ENCODE measurements around the gene BICRA.
"Not testable (repeated sequence)": the region's sequence is repeated elsewhere in the genome, so short reads cannot be mapped to it uniquely, and the experiment has no call there.

The BICRA gene

DNA sequence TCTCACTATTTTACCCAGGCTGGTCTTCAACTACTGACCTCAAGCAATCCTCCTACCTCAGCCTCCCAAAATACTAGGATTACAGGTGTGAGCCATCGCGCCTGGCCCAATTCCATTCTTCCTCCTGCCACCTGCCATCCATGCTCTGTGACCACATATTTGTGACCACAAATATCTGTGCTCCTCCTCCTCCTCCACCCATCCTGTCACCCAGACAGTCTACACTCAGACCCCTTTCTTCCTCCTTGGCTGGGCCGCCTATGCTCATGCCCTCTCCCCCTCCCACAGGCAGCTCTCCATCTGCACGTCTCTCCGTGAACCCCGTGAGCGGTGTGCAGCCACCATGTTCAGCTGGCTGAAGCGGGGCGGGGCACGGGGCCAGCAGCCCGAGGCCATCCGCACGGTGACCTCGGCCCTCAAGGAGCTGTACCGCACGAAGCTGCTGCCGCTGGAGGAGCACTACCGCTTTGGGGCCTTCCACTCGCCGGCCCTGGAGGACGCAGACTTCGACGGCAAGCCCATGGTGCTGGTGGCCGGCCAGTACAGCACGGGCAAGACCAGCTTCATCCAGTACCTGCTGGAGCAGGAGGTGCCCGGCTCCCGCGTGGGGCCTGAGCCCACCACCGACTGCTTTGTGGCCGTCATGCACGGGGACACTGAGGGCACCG is 107.5 kb downstream of the BICRA start:
- in situ Hi-C loops (cut with HindIII; ENCODE audit: low sequenced_read_pairs), result no loop called here
- no peak overlapping the region for H3K4me3 ChIP-seq (ENCODE audit: low read depth, low read length)
- TF ChIP-seq, protein P1, sequence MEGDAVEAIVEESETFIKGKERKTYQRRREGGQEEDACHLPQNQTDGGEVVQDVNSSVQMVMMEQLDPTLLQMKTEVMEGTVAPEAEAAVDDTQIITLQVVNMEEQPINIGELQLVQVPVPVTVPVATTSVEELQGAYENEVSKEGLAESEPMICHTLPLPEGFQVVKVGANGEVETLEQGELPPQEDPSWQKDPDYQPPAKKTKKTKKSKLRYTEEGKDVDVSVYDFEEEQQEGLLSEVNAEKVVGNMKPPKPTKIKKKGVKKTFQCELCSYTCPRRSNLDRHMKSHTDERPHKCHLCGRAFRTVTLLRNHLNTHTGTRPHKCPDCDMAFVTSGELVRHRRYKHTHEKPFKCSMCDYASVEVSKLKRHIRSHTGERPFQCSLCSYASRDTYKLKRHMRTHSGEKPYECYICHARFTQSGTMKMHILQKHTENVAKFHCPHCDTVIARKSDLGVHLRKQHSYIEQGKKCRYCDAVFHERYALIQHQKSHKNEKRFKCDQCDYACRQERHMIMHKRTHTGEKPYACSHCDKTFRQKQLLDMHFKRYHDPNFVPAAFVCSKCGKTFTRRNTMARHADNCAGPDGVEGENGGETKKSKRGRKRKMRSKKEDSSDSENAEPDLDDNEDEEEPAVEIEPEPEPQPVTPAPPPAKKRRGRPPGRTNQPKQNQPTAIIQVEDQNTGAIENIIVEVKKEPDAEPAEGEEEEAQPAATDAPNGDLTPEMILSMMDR (IDR thresholded peaks at IDR 0.05; ENCODE audit: low read depth, low read length, missing control alignments), result no peak
- DNase-seq (ENCODE audit: low read depth), result no peak

DNA sequence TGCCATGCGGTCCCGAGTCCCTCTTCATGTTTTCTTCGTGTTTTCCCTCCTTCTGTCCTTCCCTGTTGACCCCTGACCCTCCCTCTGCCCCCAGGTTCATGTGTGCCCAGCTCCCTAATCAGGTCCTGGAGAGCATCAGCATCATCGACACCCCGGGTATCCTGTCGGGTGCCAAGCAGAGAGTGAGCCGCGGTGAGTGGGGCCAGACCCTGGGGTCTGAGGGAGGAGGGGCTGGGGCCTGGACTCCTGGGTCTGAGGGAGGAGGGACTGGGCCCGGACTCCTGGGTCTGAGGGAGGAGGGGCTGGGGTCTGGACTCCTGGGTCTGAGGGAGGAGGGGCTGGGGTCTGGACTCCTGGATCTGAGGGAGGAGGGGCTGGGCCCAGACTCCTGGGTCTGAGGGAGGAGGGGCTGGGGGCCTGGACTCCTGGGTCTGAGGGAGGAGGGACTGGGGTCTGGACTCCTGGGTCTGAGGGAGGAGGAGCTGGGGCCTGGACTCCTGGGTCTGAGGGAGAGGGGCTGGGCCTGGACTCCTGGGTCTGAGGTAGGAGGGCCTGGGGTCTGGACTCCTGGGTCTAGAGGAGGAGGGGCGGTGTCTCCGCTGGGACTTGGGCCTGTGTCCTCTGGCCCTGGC is 109.6 kb downstream of the BICRA start:
- in situ Hi-C loops (cut with HindIII; ENCODE audit: low sequenced_read_pairs), result not testable (repeated sequence)

DNA sequence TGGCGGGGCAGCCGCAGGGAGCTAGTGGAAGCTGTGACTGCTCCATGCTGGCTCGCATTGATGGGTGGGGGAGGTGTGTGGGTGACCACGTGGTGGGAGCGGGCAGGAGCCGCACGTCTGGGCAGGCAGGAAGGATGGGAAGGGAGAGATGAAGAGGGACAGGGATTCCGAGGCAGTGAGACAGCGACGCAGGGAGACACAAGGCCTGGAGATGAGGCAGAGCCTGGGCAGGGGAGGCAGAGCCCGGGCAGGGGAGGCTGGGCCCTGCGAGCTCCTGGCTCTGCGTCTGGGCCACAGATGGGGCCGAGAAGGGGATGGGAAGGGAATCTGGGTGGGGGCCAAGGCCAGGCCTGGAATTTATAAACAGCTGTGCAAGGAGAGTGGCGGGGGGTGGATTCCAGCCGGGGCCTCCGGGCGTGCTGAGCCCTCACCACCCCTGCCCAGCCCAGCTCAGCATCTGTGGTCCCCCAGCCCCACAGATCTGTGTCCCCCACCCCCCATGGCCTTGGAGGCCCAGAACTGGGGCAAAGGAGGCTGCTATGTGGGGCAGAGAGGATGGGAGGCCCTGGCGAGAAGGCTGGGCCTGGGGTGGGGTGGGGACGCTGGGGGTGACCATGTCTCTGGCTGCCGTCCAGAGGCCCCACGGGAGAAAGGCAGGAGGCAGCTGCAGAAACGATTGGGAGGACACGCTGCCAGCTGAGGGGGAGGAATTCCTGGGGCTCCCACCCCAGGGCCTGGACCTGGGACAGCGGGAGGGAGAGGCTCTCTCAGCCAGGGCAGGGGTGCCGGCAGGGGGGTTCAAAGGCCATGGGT is 110.3 kb downstream of the BICRA start:
- peak; percentile 84 for DNase-seq (ENCODE audit: low read depth)

More for the DNA sequence above, 109.6 kb downstream of the BICRA start:
- not testable (repeated sequence) for DNase-seq (ENCODE audit: low read depth)
- H3K4me3 ChIP-seq (ENCODE audit: low read depth, low read length), result peak overlapping the region; percentile 15

DNA sequence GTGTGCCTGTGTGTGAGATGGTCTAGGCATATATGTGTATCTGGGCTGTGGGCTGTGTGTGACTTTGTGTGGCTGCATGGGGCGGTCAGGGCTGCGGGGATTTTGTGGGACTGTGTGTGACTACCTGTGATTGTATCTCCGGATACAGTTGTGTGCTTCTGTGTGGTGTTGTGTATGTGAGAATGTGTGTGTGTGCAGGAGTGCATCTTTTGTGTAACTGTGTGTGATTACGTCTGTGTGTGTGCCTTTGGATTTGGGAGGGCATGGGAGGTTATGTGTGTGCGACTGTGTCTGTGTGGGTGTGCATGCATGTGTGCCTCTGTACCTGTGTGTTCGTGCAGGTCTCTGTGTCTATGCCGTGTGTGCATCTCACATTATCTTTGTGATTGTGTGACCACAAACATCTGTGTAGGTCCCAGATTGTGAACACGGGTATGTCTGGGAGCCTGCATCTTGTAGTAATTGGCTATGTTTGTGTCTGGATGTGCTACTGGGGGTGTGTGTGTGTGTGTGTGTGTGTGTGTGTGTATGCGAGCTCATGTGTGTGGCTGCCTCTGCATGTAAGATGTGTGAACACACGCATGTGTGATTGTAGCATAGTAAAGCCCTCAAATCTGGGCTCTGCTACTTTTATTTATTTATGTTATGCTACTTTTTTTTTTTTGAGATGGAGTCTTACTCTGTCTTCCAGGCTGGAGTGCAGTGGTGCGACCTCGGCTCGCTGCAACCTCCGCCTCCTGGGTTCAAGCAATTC is 111.9 kb downstream of the BICRA start:
- no peak overlapping the region for H3K4me3 ChIP-seq (ENCODE audit: low read depth, low read length)
- DNase-seq (ENCODE audit: low read depth), result no peak
- in situ Hi-C loops (cut with HindIII; ENCODE audit: low sequenced_read_pairs), result no loop called here
- TF ChIP-seq, protein P1 (IDR thresholded peaks at IDR 0.05; ENCODE audit: low read depth, low read length, missing control alignments), result no peak

More for the DNA sequence above, 110.3 kb downstream of the BICRA start:
- peak overlapping the region; percentile 15 for H3K4me3 ChIP-seq (ENCODE audit: low read depth, low read length)
- TF ChIP-seq, protein P1 (IDR thresholded peaks at IDR 0.05; ENCODE audit: low read depth, low read length, missing control alignments), result no peak
- in situ Hi-C loops (cut with HindIII; ENCODE audit: low sequenced_read_pairs), result no loop called here

DNA sequence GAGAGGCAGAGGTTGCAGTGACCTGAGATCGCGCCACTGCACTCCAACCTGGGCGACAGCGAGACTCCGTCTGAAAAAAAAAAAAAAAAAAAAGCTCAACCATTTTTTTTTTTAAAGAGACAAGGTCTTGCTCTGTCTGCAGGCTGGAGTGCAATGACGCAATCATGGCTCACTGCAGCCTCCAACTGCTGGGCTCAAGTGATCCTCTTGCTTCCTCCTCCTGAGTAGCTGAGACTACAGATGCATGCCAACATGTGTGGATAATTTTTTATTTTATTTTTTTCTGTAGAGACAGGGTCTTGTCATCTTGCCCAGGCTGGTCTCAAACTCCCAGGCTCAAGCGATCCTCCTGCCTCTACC is 114.6 kb downstream of the BICRA start:
- H3K4me3 ChIP-seq (ENCODE audit: low read depth, low read length), result no peak overlapping the region
- TF ChIP-seq, protein P1 (IDR thresholded peaks at IDR 0.05; ENCODE audit: low read depth, low read length, missing control alignments), result no peak
- in situ Hi-C loops (cut with HindIII; ENCODE audit: low sequenced_read_pairs), result no loop called here
- DNase-seq (ENCODE audit: low read depth), result no peak

DNA sequence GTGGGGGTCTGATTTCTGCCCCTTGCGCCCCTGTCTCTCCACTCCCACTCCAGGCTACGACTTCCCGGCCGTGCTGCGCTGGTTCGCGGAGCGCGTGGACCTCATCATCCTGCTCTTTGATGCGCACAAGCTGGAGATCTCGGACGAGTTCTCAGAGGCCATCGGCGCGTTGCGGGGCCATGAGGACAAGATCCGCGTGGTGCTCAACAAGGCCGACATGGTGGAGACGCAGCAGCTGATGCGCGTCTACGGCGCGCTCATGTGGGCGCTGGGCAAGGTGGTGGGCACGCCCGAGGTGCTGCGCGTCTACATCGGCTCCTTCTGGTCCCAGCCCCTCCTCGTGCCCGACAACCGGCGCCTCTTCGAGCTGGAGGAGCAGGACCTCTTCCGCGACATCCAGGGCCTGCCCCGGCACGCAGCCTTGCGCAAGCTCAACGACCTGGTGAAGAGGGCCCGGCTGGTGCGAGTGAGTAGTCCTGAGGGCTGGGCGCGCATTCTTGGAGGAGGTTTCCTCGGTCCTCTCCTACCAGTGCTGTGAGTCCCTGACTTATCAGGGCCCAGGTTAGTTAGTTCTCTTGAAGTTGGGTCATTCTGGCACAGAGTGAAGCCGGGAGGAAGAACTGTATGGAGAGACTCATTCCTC is 116.9 kb downstream of the BICRA start:
- TF ChIP-seq, protein P1 (IDR thresholded peaks at IDR 0.05; ENCODE audit: low read depth, low read length, missing control alignments), result no peak
- DNase-seq (ENCODE audit: low read depth), result no peak
- H3K4me3 ChIP-seq (ENCODE audit: low read depth, low read length), result no peak overlapping the region
- in situ Hi-C loops (cut with HindIII; ENCODE audit: low sequenced_read_pairs), result no loop called here
